NCI-H146 treated with DMSO at 0.1 percent for 48 hours (cell line): ENCODE data around the gene CCNK.

Experiments used
- DNase-seq: peaks from one replicate; lab custom pipeline; 2025; ENCODE audit not compliant: unreplicated experiment; lab: John Stamatoyannopoulos, UW

The CCNK gene

GRCh38 chr14:99465288-99465687 is 15.9 kb upstream of the CCNK start:
- no peak for DNase-seq

GRCh38 chr14:99466758-99467157 is 14.5 kb upstream of the CCNK start:
- no peak for DNase-seq

- no peak for DNase-seq
These were observed 13.7 kb upstream of the CCNK start for GRCh38 chr14:99467336-99468078.

- no peak for DNase-seq
These were observed 13.1 kb upstream of the CCNK start for GRCh38 chr14:99468081-99468480.

- no peak for DNase-seq
These were observed 12.2 kb upstream of the CCNK start for GRCh38 chr14:99468836-99469592.

- DNase-seq, result no peak
These were observed 9.5 kb upstream of the CCNK start for GRCh38 chr14:99471731-99472130.

GRCh38 chr14:99472937-99473336 is 8.3 kb upstream of the CCNK start:
- DNase-seq, result no peak

GRCh38 chr14:99473458-99473857 is 7.8 kb upstream of the CCNK start:
- no peak for DNase-seq

- DNase-seq, result no peak
These were observed 6.0 kb upstream of the CCNK start for GRCh38 chr14:99475179-99475578.

GRCh38 chr14:99475660-99476059 is 5.5 kb upstream of the CCNK start:
- no peak for DNase-seq

GRCh38 chr14:99476864-99477263 is 4.3 kb upstream of the CCNK start:
- DNase-seq, result no peak

GRCh38 chr14:99478128-99478527 is 3.1 kb upstream of the CCNK start:
- no peak for DNase-seq

GRCh38 chr14:99479160-99479905 is 1.9 kb upstream of the CCNK start:
- DNase-seq, result no peak

- DNase-seq, result no peak
These were observed 1.0 kb upstream of the CCNK start, which contains the start of gene SETD3 for GRCh38 chr14:99479906-99480869. SETD3 (minus strand) TSS chr14:99480859; CDS start chr14:99465805, 15,054 bp downstream.

GRCh38 chr14:99481745-99482099 is 513 bp downstream of the CCNK start:
- DNase-seq, result no peak

- DNase-seq, result no peak
These were observed 2.9 kb downstream of the CCNK start for GRCh38 chr14:99484106-99484505.

- no peak for DNase-seq
These were observed 16.1 kb downstream of the CCNK start for GRCh38 chr14:99497341-99497740.

- DNase-seq, result no peak
These were observed 16.7 kb downstream of the CCNK start for GRCh38 chr14:99497894-99498293.

- no peak for DNase-seq
These were observed 21.8 kb downstream of the CCNK start for GRCh38 chr14:99502989-99503421.

- DNase-seq, result no peak
These were observed 22.7 kb downstream of the CCNK start for GRCh38 chr14:99503848-99504453.
